NCI-H2196 (cell line): ENCODE results near the gene MAP3K2.

Experiments
- DNase-seq: peaks from one replicate; lab custom pipeline; 2025; ENCODE audit not compliant: unreplicated experiment; lab: John Stamatoyannopoulos, UW

MAP3K2 gene

GRCh38 chr2:127386246-127386645 lies 1.5 kb downstream of the MAP3K2 start:
- DNase-seq, result no peak

- no peak for DNase-seq
Observed at GRCh38 chr2:127384529-127384928, 3.2 kb downstream of the MAP3K2 start.

GRCh38 chr2:127382831-127383230 lies 4.9 kb downstream of the MAP3K2 start:
- DNase-seq, result peak; percentile 3

- no peak for DNase-seq
Observed at GRCh38 chr2:127381762-127382161, 6.0 kb downstream of the MAP3K2 start.

GRCh38 chr2:127379712-127380355 lies 7.9 kb downstream of the MAP3K2 start:
- no peak for DNase-seq

- DNase-seq, result no peak
Observed at GRCh38 chr2:127378720-127379119, 9.1 kb downstream of the MAP3K2 start.

- DNase-seq, result no peak
Observed at GRCh38 chr2:127377262-127377661, 10.5 kb downstream of the MAP3K2 start.

- no peak for DNase-seq
Observed at GRCh38 chr2:127376257-127376656, 11.5 kb downstream of the MAP3K2 start.

- no peak for DNase-seq
Observed at GRCh38 chr2:127373362-127374083, 14.3 kb downstream of the MAP3K2 start.

- DNase-seq, result no peak
Observed at GRCh38 chr2:127371037-127371436, 16.7 kb downstream of the MAP3K2 start.

- no peak for DNase-seq
Observed at GRCh38 chr2:127370010-127370409, 17.8 kb downstream of the MAP3K2 start.

GRCh38 chr2:127365211-127365643 lies 22.5 kb downstream of the MAP3K2 start:
- DNase-seq, result no peak

GRCh38 chr2:127362971-127363370 lies 24.8 kb downstream of the MAP3K2 start:
- DNase-seq, result no peak

GRCh38 chr2:127361929-127362885 lies 25.6 kb downstream of the MAP3K2 start:
- no peak for DNase-seq

GRCh38 chr2:127360242-127360641 lies 27.5 kb downstream of the MAP3K2 start:
- DNase-seq, result no peak

GRCh38 chr2:127359520-127359919 lies 28.3 kb downstream of the MAP3K2 start:
- no peak for DNase-seq

- no peak for DNase-seq
Observed at GRCh38 chr2:127358971-127359370, 28.8 kb downstream of the MAP3K2 start.

GRCh38 chr2:127358044-127358443 lies 29.7 kb downstream of the MAP3K2 start:
- DNase-seq, result no peak

- DNase-seq, result no peak
Observed at GRCh38 chr2:127357591-127357990, 30.2 kb downstream of the MAP3K2 start.

- no peak for DNase-seq
Observed at GRCh38 chr2:127356531-127356930, 31.2 kb downstream of the MAP3K2 start.

GRCh38 chr2:127355407-127356008 lies 32.3 kb downstream of the MAP3K2 start:
- no peak for DNase-seq
